AG09319 (cell line): ENCODE measurements around the gene PDGFC.

Experiments used
- DNase-seq: peaks from one replicate; pipeline ENCODE4 v3.0.0-alpha.2; 2010; ENCODE audit warnings: low read depth; ENCODE audit errors: extremely low read depth
- TF ChIP-seq, protein P1 (sequence below): IDR thresholded peaks from 2 replicates; pipeline ENCODE4 v1.5.1; 2011; ENCODE audit warnings: low read depth, mild to moderate bottlenecking, inconsistent platforms, low read length, moderate library complexity

PDGFC gene

DNA sequence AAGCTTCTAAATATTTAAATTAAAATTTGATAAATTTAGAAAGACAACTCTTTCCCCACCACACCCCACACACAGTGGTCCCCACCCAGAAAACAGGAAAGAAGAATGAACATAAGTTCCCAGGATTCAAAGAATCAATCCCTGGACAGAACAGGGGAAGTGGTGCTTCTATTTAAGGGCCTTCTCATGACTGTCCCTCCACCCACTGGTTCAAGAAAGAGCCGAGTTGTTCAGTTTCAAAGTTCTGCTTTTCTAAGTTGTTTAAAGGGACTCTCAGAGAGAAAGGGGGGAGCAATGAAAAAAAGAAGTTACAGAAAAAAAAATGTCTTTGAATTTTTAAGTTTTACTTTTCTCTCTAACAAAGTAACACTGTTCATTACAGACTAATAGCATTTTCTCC, 195.8 kb downstream of the PDGFC start:
- no peak for DNase-seq
- TF ChIP-seq, protein P1, sequence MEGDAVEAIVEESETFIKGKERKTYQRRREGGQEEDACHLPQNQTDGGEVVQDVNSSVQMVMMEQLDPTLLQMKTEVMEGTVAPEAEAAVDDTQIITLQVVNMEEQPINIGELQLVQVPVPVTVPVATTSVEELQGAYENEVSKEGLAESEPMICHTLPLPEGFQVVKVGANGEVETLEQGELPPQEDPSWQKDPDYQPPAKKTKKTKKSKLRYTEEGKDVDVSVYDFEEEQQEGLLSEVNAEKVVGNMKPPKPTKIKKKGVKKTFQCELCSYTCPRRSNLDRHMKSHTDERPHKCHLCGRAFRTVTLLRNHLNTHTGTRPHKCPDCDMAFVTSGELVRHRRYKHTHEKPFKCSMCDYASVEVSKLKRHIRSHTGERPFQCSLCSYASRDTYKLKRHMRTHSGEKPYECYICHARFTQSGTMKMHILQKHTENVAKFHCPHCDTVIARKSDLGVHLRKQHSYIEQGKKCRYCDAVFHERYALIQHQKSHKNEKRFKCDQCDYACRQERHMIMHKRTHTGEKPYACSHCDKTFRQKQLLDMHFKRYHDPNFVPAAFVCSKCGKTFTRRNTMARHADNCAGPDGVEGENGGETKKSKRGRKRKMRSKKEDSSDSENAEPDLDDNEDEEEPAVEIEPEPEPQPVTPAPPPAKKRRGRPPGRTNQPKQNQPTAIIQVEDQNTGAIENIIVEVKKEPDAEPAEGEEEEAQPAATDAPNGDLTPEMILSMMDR = no peak

DNA sequence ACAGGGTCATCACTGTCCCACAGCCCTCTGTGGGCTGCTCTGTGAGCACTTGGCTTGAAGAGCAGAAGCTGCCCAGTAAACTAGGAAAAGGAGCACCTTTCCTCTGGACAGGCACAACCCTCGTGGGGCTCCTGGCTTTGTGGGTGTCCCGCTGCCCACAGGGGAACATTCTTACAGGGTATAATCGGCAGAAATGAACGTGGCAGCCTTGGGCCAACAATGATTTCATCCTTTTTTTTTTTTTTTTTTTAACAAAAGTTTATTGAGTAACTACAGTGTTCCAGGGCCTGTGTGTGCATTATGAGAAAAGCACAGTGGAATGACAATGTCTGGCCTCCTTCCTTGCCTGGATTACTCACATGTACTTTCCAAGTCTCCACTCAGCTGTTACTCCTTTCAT, 197.2 kb downstream of the PDGFC start:
- TF ChIP-seq, protein P1 = no peak
- peak; percentile 67 for DNase-seq

DNA sequence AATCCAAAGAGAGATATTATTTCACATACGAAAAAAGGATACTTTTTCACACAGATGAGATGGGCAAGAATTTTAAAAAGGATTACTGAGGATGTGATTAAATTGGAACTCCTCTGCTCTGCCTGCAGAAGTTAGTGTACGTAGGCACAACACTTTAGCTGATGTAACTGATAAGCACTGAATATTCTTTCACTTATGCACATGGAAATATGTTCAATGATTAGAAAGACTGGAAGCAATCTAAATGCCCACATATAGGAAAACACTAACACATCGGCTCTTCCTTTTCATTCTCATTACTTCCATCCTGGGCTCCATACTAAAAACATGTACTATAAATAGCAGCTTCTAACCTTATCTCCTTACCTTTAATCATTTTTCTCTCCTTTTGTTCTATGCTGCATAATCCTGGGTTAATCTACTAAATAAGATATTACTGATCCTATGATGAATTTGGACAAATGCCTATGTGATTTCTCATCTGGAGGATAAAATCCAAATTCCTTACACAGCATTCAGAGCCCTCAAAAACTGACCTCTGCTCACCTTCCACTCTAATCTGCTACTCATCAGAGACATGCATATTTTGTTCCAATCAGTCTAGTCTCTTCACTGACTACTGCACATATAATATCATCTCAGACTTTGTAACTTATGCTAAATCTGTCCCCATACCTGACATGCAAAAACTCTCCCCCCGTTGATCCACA, 197.8 kb downstream of the PDGFC start:
- no peak for DNase-seq
- TF ChIP-seq, protein P1 = no peak

DNA sequence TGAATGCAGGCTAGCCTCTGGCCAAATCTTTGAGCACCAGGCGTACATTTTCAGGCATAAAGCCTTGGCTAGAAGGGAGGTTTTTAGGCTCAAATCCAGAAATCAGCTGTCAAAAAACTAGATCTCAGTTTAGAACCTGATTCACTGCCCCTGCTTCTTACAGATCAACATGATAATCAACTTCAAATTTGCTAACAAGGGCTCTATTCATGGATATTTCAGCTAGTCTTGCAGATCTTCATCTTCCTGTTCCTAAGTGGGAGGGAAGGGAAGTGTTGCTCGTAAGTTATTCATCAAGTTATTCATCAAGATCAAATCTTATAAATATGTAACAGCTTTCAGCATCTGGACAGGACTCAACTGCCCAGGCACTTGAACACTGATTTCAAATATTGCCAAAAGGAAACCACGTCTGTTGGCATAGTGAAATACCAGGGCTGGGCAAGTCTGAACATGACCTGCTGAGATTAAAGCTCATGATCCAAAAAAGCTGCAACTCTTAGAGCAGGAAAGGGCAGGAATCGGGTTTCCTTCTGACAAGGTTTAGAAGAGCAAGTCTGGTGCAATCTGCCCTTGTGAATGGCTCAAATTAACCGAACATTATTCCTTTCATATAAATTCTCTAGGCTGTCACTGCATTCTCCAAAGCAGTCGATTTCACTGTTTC, 200.3 kb downstream of the PDGFC start:
- TF ChIP-seq, protein P1 = no peak
- peak; percentile 75 for DNase-seq

DNA sequence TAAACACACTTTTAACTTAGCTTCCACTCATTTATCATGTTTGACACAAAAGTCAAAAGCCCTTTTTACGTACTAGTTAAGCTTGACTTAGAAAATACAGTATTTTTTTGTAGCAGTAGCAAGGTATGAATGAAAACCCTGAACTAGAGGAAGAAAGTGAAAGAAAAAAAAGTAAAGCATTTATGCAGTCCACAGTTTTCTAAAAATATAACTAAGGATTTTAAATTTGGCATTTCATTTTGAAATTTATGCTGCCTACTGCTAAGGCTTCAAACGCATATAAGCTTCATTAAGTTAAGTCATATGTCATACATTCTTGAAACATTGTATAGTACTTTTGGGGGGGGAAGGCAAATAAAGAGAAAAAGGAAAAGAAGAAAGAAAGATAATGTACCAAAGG, 201.5 kb downstream of the PDGFC start:
- TF ChIP-seq, protein P1 = no peak
- no peak for DNase-seq

DNA sequence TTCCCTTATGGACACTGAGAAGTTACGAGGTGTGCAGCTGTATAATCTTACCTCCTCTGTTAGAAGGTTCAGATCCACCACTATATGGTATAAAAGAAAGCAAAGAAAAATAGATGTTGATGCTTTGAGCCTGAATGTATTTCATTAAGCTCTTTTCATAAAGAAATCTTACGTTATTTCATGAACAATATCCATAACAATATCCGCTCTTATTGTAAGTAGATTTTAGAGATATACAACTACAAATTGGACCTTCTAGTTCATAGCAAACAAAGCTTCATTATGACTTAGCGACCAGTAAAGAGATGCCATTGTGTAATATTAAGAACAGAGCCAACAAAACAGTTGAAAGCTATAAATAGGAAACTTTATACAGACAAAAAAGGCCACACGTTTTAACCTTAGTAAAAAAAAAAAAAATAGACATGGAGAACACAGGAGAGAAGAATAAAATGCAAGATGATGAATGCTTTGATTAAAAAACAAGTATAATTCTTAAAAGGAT, 203.6 kb downstream of the PDGFC start:
- no peak for DNase-seq
- TF ChIP-seq, protein P1 = no peak

DNA sequence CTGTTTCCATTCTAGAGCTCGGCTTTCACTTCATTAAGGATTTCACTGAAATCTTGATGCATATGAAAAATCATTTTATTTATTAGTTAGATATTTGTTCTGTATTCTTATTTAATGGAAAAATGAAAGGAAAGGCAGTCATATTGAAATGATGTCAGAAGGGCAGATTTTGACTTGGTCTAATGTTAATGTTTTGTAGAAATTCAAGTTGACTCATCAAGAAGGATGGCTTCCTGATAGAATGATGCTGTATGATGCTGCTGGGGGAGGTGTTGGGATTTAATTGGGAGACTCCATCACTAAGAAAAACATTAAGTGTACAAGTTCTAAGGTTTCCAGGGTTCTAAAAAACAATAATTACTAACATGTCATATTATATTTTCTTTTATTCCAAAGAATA, 204.8 kb downstream of the PDGFC start:
- TF ChIP-seq, protein P1 = no peak
- DNase-seq = no peak
